Measurements from ENCODE around the gene C19orf73.
"Not testable (repeated sequence)": the region's sequence is repeated elsewhere in the genome, so short reads cannot be mapped to it uniquely, and the experiment has no call there.

The C19orf73 gene

DNA sequence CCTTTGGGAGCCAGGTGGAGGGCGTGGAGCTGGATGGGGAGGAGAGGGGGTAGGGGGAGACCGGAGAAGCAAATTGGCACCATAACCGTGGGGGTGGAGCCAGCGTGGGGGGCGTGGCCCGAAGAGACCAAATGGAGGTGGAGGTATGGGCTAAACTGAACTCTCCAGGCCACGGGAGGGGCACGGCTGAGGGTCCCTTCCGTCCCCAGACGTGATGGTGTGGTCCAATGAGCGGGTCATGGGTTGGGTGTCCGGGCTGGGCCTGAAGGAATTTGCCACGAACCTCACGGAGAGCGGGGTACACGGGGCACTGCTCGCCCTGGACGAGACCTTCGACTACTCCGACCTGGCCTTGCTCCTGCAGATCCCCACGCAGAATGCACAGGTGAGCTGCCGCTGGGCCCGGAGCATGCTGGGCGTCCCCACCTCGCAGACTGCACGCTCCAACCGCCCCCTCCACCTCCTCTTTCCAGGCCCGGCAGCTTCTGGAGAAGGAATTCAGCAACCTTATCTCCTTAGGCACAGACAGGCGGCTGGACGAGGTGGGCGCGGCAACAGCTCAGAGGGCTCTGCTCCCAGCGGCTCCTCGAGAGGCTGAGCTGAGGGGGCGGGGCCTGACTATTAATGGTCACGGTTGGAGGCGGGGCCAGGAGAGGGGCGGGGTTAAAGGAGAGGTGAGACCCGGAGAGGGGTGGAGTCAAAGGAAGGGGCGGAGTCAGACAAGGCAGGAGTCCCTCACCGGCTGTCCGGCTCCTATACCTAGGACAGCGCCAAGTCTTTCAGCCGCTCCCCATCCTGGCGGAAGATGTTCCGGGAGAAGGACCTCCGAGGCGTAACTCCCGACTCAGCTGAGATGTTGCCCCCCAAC lies 30.1 kb upstream of the C19orf73 start:
- peak; percentile 85 for DNase-seq

DNA sequence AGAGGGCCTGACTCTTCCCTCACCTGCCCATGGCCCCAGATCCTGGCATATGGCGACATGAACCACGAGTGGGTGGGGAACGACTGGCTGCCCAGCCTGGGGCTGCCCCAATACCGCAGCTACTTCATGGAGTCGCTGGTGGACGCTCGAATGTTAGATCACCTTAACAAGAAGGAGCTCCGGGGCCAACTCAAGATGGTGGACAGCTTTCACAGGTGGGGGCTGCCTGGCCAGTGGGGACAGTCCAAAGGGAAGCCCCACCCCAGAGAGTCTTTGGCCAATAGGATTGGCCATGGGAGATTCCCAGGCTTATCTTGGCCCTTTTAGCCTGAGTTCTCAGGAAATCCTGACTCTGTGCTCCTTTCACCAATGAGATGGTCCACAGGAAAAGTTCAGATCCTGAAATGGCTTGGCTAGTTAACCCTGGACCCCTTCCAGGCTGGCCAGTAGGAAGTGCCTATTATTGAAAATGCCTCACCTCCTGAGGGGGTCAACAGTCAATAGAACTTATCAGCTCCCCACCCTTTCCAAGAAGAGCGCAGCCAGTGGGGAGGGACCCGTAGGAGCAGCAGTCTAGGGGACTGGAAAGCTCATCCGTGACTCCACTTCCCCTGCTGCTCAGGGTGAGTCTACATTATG lies 29.2 kb upstream of the C19orf73 start:
- no peak for DNase-seq

DNA sequence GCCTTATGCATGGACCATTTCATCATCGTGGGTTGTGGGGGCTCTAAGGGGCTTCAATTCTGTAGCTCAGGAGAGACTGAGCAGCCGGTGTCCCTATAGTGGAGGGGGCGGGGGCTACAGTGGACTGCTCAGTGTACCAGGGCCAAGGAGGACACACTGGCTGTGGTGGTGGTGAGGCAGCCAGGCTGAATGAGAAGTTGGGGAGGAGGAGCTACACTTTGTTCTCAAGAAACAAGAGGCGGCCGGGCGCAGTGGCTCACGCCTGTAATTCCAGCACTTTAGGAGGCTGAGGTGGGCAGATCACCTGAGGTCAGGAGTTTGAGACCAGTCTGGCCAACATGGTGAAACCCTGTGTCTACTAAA lies 27.4 kb upstream of the C19orf73 start:
- DNase-seq: not testable (repeated sequence)

DNA sequence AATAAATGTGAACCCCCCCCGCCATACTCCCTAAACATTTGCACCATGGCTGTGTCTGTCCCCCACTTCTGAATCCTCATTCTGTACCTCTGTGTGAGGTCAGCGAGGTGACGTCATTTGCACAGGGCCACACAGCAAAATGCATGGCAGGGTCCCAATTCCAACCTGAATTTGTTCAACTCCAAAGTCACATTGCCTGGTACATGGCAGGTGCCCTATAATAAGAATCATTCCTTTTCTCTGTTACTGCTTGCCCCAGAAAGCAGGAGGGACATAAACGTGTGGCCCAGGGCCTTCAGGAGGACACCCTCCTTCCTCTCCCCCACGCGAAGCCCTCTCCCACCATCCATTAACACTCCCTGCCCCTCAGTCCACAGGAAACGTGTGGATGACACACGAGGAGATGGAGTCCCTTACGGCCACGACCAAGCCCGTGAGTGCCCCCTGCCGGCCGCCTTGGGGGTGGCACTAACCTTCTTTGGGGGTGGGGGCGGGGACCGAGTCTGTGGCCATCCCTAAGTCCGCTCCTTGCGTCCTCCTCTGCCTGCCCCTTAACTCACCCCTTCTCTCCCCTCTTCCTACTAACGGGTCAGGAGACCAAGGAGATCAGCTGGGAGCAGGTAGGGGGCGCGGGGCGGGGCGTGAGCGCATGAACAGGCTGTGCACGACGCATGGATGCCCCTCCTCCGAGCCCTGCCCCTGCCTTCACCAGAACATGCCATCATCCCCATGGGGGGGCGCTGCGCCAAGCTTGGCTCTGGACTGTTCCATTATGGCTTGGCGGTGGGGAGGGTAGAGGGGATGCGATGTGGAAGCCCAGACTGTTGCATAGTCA lies 26.8 kb upstream of the C19orf73 start:
- peak; percentile 64 for DNase-seq

DNA sequence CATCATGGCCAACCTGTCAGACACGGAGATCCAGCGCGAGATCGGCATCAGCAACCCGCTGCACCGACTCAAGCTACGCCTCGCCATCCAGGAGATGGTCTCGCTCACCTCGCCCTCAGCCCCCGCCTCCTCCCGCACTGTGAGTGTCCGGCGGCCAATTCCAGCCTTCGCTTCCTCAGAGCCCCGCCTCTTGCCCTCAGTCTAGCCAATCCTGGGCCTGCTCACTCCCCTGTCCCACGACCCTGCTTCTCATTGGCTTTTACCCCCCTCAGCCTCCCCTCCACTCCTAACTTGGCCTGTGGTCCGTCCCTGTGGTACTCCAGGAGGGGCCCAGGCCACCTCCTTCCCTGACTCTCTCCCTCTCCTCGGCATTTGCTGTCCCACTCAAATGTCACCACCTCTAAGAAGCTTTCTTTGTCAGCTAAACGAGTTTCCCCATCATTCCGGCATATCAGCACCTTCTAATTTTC lies 24.0 kb upstream of the C19orf73 start:
- peak; percentile 72 for DNase-seq

DNA sequence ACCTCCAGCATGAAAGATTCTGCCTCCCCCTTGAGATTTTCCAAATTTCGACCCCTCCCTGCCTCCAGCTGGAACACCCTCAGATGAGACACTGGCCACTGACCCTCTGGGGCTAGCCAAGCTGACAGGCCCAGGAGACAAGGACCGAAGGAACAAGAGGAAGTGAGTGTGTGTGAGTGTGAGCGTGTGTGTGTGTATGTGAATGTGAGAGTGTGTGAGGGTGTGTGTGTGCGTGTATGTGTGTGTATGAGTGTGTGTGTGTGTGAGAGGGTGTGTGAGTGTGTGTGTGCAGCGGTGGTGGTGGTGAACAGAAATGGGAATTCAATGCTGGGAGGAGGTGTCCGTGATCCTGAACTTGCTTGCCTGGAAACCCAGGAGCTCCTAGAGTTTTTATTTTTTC lies 22.4 kb upstream of the C19orf73 start:
- DNase-seq: no peak

DNA sequence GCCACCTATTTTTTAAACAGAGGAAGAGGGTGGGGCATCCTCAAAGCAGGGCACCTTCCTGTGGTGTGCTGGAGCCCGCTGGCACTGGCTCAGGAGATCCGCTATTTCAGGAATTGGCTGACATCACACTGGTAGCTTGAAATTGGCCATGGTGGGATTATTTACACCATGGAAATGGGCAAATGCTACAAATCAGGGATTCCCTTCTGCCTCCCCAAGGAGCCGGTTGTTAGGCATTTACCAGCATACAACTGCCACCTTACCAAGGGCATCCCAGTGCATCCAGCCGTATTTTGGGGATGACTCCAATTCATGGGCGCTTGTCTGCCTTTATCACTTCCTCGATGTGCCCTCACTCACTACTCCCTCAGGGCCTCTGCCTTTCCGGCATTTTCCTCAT lies 22.0 kb upstream of the C19orf73 start:
- no peak for DNase-seq

DNA sequence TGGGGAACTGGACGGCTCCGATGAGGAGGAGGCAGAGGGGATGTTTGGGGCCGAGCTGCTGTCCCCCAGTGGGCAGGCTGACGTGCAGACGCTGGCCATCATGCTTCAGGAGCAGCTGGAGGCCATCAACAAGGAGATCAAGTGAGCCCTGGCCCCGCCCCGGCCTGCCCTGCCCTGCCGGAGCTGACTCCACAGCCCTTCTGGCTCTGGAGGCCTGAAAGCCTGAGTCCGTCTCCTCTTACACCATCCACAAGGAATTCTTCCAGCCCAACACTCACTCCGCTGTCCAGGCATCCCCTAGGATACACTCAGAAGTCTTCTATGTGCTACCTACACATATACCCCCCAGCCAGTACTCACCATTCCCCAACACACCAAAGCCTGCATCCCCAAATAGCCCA lies 17.8 kb upstream of the C19orf73 start:
- DNase-seq: no peak

DNA sequence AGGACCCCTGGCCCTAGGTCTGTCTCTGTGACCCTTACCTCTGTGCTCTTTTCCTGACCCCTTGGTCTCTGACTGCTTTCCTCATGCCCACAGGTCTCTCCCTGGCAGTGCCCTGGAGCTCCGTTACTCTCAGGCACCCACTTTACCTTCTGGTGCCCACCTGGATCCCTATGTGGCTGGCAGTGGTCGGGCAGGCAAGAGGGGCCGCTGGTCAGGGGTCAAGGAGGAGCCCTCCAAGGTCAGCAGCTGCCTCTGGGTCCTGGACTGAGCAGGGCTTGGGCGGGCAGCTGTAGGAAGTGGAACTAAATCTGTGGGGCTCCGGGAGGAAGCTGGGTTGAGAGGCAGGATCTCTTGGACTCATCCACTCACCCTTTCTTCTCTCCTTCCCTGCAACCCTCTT lies 16.7 kb upstream of the C19orf73 start:
- DNase-seq: no peak

DNA sequence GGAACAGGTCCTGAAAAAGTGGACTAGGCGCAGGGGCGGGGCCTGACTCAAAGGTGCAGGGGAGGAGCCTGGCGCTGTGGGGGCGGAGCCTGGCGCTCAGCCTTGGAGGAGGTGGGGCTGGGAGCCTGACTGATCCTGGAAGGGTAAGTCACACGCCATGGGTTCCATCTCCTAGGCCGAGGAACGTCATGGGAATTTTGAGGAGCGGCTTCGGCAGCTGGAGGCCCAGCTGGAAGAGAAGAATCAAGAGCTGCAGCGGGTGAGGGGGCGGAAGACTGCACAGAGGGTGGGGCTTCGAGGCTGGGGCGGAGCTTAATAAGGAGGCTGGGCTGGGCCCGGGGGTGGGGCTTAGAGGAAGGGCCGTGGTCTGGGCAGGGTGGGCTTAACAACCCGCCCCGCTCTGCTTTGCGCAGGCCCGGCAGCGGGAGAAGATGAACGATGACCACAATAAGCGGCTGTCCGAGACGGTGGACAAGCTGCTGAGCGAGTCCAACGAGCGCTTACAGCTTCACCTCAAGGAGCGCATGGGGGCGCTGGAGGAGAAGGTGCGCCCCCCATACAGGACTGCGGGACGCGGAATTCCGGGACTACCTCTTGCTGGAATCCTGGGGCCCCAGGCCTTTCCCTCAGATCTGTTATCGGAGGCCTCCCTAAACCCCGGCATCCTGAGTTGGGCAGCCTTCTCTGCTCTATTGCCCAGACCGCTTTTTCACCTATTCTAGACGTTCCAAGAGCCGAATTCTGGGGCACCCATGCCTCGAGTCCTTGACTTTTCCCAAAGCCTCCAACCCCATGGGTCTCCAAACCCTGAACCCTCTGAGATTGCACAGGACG lies 14.9 kb upstream of the C19orf73 start:
- peak; percentile 39 for DNase-seq

DNA sequence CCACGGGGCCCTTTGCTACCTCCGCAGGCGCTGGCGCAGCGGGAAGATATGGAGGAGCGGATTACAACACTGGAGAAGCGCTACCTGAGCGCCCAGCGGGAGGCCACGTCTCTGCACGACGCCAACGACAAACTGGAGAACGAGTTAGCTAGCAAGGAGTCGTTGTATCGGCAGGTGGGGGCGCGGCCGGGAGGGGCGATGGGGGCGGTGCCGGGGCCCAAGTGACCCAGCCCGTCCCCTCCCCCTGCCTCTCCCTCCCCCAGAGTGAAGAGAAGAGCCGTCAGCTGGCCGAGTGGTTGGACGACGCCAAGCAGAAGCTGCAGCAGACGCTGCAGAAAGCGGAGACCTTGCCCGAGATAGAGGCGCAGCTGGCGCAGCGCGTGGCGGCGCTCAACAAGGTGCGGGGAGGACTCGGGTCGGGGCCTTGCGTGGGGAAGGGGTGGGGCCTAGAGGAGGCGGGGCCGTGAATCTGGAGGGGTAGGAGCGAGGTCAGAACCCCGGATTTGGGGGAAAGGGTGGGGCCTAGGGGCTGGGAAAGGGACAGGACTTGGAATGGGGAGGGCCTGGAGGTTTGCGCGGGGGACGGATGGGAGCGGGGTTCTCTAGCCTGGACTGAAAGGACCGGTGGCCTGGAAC lies 14.1 kb upstream of the C19orf73 start:
- peak; percentile 34 for DNase-seq

DNA sequence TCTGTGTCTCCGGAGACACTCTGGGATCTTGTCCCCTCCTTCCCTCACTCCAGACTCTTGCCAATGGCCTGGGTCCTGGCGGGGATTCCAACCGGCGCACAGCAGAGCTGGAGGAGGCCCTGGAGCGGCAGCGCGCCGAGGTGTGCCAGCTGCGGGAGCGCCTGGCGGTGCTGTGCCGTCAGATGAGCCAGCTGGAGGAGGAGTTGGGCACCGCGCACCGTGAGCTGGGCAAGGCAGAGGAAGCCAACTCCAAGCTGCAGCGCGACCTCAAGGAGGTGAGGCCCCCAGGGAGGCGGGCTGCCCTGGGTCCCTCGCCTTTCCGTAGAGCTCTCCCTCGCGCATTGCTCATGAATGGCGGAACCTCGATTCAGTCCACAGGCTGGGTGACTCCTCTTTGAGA lies 11.4 kb upstream of the C19orf73 start:
- no peak for DNase-seq

DNA sequence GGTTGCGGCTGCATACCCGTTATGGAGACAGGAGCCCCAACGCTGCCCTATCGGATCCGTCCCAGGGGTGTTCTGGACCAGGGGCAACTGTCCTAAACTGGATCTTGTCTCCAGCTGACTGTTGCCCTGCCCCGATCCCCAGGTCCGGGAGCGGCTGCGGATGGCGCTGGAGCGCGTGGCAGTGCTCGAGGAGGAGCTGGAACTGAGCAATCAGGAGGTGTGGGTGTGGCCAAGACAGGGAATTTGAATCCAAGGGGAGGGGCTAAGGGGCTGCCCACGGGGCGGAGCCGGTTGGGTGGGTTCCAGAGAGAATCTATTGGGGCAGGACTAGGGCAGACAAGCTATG lies 10.3 kb upstream of the C19orf73 start:
- DNase-seq: no peak

DNA sequence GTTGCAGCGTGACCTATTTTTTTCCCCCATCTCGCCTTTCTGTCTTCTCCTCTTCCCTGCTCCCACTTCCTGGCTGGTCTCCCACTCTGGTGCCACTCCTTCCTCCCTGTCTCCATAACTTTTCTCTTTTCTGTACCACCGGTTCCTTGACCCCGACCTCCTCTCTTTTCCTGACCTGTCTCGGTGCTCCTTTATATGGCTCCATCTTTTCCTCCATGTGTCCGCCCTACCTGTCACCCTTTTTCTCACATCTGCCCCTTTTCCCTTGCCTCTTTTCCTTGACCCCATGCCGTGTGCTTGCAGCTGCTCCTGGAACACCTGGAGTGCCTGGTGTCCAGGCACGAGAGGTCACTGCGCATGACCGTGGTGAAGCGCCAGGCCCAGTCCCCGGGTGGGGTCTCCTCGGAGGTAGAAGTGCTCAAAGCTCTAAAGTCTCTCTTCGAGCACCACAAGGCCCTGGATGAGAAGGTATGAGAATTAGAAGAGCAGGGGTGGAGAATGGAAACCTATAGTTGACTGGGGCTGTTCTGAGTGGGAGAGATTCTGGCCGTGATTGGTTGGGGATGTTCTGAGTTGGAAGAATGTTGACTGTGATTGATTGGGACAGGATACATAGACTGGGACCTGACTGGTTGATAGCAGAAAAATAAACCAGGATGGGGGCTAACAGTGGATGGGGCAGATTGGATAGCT lies 9.7 kb upstream of the C19orf73 start:
- DNase-seq: no peak

DNA sequence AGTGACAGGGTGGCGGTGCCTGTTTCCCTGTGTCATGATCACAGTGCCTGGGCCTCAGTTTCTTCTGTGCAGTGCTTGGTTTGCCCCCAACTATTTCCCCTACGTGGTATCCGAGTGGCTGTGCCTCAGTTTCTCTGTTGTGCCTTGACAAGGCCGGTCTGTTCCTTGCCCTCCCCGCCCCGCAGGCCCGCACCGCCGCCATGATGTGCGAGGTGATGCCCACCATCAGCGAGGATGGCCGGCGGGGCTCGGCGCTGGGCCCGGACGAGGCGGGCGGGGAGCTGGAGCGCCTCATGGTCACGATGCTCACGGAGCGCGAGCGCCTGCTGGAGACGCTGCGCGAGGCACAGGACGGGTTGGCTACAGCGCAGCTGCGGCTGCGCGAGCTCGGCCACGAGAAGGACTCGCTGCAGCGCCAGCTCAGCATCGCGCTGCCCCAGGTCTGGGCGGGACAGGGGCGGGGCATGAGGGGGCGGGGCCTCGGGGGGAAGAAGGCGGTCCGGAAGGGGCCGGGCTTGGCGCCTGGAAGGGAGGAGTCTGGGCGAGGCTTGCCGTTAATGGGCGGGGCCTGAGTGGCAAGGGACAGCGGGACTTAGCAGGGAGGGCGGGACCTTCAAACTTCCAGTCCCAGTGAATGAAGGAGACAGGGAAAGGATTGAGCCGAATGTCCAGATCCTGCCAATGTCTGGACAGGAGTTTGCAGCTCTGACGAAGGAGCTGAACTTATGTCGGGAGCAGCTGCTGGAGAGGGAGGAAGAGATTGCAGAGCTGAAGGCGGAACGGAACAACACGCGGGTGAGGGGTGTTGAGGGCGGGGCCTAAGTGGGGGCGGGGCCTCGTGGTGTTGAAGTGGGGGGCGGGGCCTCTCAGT lies 9.0 kb upstream of the C19orf73 start:
- peak; percentile 95 for DNase-seq

DNA sequence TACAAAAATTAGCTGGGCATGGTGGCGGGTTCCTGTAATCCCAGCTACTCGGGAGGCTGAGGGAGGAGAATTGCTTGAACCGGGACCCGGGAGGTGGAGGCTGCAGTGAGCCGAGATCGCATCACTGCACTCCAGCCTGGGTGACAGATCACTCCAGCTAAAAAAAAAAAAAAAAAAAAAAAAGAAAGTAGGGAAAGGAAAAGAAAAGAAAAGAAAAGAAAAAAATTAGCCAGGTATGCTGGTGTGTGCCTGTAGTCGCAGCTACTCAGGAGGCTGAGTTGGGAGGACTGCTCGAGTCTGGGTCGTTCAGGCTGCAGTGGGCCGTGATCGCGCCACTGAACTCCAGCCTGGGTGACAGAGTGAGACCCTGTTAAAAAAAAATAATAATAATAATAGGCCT lies 8.3 kb upstream of the C19orf73 start:
- DNase-seq: not testable (repeated sequence)

DNA sequence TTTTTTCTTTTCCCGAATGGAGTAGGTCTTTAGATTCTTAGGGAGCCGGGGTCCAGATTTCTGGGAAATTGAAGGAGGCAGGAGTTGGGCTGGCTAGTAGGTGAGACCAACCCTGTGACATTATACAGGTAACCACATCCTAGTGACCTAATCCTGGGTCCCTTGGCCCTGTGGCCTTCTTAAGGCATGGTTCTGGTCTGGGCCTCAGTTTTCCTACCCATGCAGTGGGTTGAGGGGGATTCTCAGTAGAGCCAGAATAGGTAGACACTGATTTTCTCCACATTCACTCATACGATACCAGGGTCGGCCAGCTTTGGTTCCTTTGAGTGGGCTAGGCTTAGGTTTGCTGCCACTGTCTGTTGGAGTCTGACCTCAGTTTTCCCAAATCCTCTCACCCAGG lies 7.6 kb upstream of the C19orf73 start:
- DNase-seq: no peak

DNA sequence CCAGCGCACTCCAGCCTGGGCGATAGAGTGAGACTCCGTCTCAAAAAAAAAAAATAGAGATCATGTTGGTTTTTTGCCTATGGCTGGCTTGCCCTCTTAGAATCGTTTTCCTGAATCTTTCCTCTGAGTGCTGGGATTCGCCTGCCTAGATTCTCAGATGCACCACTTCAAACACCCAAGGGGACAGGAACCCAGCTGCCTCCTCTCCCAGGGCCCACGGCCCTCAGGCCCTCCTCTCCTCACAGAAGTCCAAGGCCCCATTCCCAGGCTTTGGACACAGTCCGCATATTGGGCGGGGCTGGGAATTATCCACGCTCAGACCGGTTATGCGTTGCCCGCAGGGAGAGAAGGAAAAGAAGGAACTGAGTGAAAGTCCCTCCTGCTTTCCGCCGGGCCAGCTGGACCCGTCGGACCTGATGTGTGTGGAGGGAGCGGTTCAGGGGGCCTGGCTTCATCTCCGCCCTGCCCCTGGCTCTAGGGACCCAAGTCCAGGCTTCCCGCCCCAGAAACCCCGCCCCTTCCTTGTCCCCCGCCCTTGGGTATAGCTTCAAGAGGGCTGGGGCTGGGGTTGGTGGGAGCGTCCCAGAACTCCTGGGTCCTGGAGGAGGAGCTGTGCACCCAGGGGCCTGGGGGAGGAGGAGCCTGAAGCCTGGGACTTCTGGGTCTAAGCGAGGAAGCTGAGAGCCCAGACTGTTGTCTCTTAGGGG lies 6.2 kb upstream of the C19orf73 start:
- DNase-seq: no peak

DNA sequence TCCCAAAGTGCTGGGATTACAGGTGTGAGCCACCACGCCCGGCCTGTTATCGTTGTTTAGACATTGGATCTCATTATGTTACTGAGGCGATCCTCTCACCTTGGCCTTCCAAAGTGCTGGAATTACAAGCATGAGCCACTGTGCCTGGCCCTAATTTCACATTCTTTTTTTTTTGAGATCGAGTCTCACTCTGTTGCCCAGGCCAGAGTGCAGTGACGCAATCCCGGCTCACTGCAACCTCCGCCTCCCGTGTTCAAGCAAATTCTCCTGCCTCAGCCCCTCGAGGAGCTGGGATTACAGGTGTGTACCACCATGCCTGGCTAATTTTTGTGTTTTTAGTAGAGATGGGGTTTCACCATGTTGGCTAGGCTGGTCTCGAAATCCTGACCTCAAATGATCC lies 4.3 kb upstream of the C19orf73 start:
- DNase-seq: not testable (repeated sequence)

DNA sequence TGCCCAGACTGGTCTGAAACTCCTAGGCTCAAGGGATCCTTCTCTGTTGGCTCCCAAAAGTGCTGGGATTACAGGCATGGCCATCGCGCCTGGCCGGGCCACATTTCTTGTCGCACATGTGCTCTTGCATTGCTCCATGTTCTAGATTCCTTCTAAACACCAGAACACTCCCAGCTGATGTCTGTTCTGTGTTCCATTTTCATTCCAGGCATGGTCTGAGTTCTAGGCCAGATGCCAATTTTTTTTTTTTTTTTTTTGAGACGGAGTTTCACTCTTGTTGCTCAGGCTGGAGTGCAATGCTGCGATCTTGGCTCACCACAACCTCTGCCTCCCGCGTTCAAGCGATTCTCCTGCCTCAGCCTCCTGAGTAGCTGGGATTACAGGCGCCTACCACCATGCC lies 2.9 kb upstream of the C19orf73 start:
- not testable (repeated sequence) for DNase-seq

Measured in CD4-positive, alpha-beta T cell treated with Interleukin-15 for 1 hour (primary cell).